H1 (cell line): Measurements from ENCODE around the gene ARSI. TPM values are rescaled to one million over a fixed set of nuclear protein-coding genes. Genes with fewer than 3 reads are reported as not detected.

Experiments used
- CTCF ChIA-PET: fragments of 300-600 bp; sonication (Branson Sonifier 250); formaldehyde crosslinking; loops from one replicate; lab custom pipeline; 2021; ENCODE audit not compliant: partially characterized antibody; lab: Charles Lee
- POLR2A ChIA-PET: fragments of 300-600 bp; sonication (Branson Sonifier 250); formaldehyde crosslinking; loops from one replicate; lab custom pipeline; 2021; ENCODE audit warnings: inconsistent platforms; ENCODE audit not compliant: partially characterized antibody; lab: Charles Lee
- DNase-seq, 2 experiments: peaks; one replicate each; pipeline versions ENCODE4 v3.0.0 to v3.0.0-alpha.2; 2010 to 2022; ENCODE audit warnings: low spot score in 2 of 2, low read depth in 1 of 2, mixed read lengths in 1 of 2
- FAIRE-seq: peaks from 2 replicates; lab custom pipeline; 2011; peaks lifted over from hg19 to GRCh38; lab: Jason Lieb, UNC
- H2AFZ ChIP-seq: 2 replicates; pipeline ENCODE4 v1.8.1; 2012; ENCODE audit warnings: low read length, inconsistent platforms
- H2AK5ac ChIP-seq: 2 replicates; pipeline ENCODE4 v1.6.1; 2013; ENCODE audit warnings: low read depth, low read length
- H2BK120ac ChIP-seq: replicated peaks from 2 replicates; pipeline ENCODE3; 2013; ENCODE audit warnings: low read depth, low read length, inconsistent platforms
- H2BK12ac ChIP-seq: 2 replicates; pipeline ENCODE4 v1.6.1; 2013; ENCODE audit warnings: low read depth, low read length
- H2BK15ac ChIP-seq: 2 replicates; pipeline ENCODE4 v1.6.1; 2013; ENCODE audit warnings: low read length
- H2BK20ac ChIP-seq: 2 replicates; pipeline ENCODE4 v1.6.1; 2013; ENCODE audit warnings: low read length
- H2BK5ac ChIP-seq: 2 replicates; pipeline ENCODE4 v1.6.1; 2013; ENCODE audit warnings: low read depth, low read length
- H3K14ac ChIP-seq: 2 replicates; pipeline ENCODE4 v1.6.1; 2013; ENCODE audit warnings: inconsistent platforms; ENCODE audit not compliant: insufficient read length
- H3K18ac ChIP-seq: 2 replicates; pipeline ENCODE4 v1.6.1; 2013; ENCODE audit warnings: low read length; ENCODE audit errors: extremely low read depth
- H3K23ac ChIP-seq: 2 replicates; pipeline ENCODE4 v1.6.1; 2013; ENCODE audit warnings: inconsistent platforms; ENCODE audit not compliant: insufficient read length
- H3K23me2 ChIP-seq: 2 replicates; pipeline ENCODE4 v1.6.1; 2013; ENCODE audit warnings: low read depth, low read length
- H3K27ac ChIP-seq: 2 replicates; pipeline ENCODE4 v1.6.1; 2011; ENCODE audit warnings: low read depth, low read length, inconsistent platforms
- H3K27me3 ChIP-seq, 4 experiments: replicated peaks in 1 of 4; 1 replicate in 1 of 4; 2 replicates in 3 of 4; pipeline versions ENCODE4 v1.6.1 to v1.8.1; 2011 to 2013; ENCODE audit warnings: low read length in 3 of 4, mild to moderate bottlenecking in 3 of 4, inconsistent platforms in 2 of 4, mixed read lengths in 2 of 4, moderate library complexity in 1 of 4; ENCODE audit not compliant: control insufficient read depth in 3 of 4, insufficient read depth in 3 of 4; ENCODE audit errors: extremely low read depth in 1 of 4
- H3K36me3 ChIP-seq, 4 experiments: 2 replicates each; pipeline versions ENCODE4 v1.6.1 to v1.8.1; 2011 to 2013; ENCODE audit warnings: mild to moderate bottlenecking in 4 of 4, low read length in 3 of 4, moderate library complexity in 2 of 4, control low read depth in 1 of 4, inconsistent platforms in 1 of 4; ENCODE audit not compliant: insufficient read depth in 4 of 4, control insufficient read depth in 2 of 4
- H3K4ac ChIP-seq: replicated peaks from 2 replicates; pipeline ENCODE3; 2013; ENCODE audit warnings: low read length, low read depth, mixed read lengths, inconsistent platforms; ENCODE audit not compliant: insufficient read length
- H3K4me1 ChIP-seq, 4 experiments: replicated peaks in 1 of 4; 1 replicate in 1 of 4; 2 replicates in 3 of 4; pipeline versions ENCODE4 v1.6.1 to v1.8.1; 2011 to 2013; ENCODE audit warnings: low read length in 3 of 4, inconsistent platforms in 2 of 4, mixed read lengths in 1 of 4; ENCODE audit not compliant: insufficient read depth in 4 of 4, control insufficient read depth in 3 of 4
- H3K4me2 ChIP-seq, 2 experiments: 2 replicates each; pipeline versions ENCODE4 v1.6.1 to v1.8.1; 2011 to 2013; ENCODE audit warnings: low read depth in 2 of 2, low read length in 2 of 2, control low read depth in 1 of 2, inconsistent platforms in 1 of 2, mild to moderate bottlenecking in 1 of 2; ENCODE audit not compliant: insufficient read depth in 1 of 2
- H3K4me3 ChIP-seq, 4 experiments: fragments of 200-600, 300-600 bp in 1 of 4; sonication (generic), shearing (Covaris generic), sonication (Bioruptor Twin) in 1 of 4; 2 replicates each; pipeline versions ENCODE4 v1.5.1 to v1.8.1; 2011 to 2016; ENCODE audit warnings: low read length in 4 of 4, low read depth in 3 of 4, control low read depth in 2 of 4, inconsistent platforms in 2 of 4, mild to moderate bottlenecking in 2 of 4, mixed read lengths in 1 of 4, moderate library complexity in 1 of 4; ENCODE audit not compliant: insufficient read depth in 2 of 4; ENCODE audit errors: extremely low read depth in 1 of 4
- H3K56ac ChIP-seq: replicated peaks from 2 replicates; pipeline ENCODE3; 2013; ENCODE audit warnings: low read depth, mild to moderate bottlenecking, mixed read lengths, low read length, inconsistent platforms; ENCODE audit not compliant: insufficient read length
- H3K79me1 ChIP-seq: 2 replicates; pipeline ENCODE4 v1.6.1; 2013; ENCODE audit warnings: low read depth, low read length, control low read depth
- H3K79me2 ChIP-seq, 2 experiments: 2 replicates each; pipeline versions ENCODE4 v1.6.1 to v1.8.1; 2012 to 2013; ENCODE audit warnings: low read length in 2 of 2, mild to moderate bottlenecking in 2 of 2, inconsistent platforms in 1 of 2; ENCODE audit not compliant: insufficient read depth in 2 of 2, control insufficient read depth in 1 of 2
- H3K9ac ChIP-seq, 4 experiments: replicated peaks in 1 of 4; 1 replicate in 1 of 4; 2 replicates in 3 of 4; pipeline versions ENCODE4 v1.6.1 to v1.8.1; 2011 to 2013; ENCODE audit warnings: low read depth in 3 of 4, low read length in 3 of 4, control low read depth in 2 of 4, mild to moderate bottlenecking in 2 of 4, moderate library complexity in 2 of 4, inconsistent platforms in 1 of 4; ENCODE audit errors: extremely low read depth in 1 of 4
- H3K9me3 ChIP-seq, 2 experiments: 2 replicates each; pipeline versions ENCODE4 v1.6.1 to v1.8.1; 2012 to 2013; ENCODE audit warnings: mild to moderate bottlenecking in 2 of 2, moderate library complexity in 2 of 2, control low read depth in 1 of 2, inconsistent platforms in 1 of 2, low read depth in 1 of 2, low read length in 1 of 2, mixed read lengths in 1 of 2; ENCODE audit not compliant: insufficient read depth in 2 of 2
- H4K20me1 ChIP-seq, 2 experiments: replicated peaks in 1 of 2; 2 replicates each; pipeline versions ENCODE3 to v1.8.1; 2011 to 2013; ENCODE audit warnings: inconsistent platforms in 2 of 2, low read length in 2 of 2, mild to moderate bottlenecking in 1 of 2; ENCODE audit not compliant: insufficient read depth in 2 of 2, control insufficient read depth in 1 of 2
- H4K5ac ChIP-seq: 2 replicates; pipeline ENCODE4 v1.6.1; 2013; ENCODE audit warnings: low read length, low read depth, mixed read lengths, inconsistent platforms; ENCODE audit not compliant: insufficient read length
- H4K8ac ChIP-seq: 2 replicates; pipeline ENCODE4 v1.8.0; 2013; ENCODE audit warnings: mild to moderate bottlenecking, moderate library complexity, low read length, inconsistent platforms; ENCODE audit not compliant: insufficient read depth; ENCODE audit errors: extremely low read depth
- H4K91ac ChIP-seq: replicated peaks from 2 replicates; pipeline ENCODE3; 2013; ENCODE audit warnings: low read length, mixed read lengths, inconsistent platforms; ENCODE audit not compliant: insufficient read length
- ASH2L ChIP-seq: fragments of 200-600, 300-600 bp; sonication (generic); IDR thresholded peaks from one replicate; pipeline ENCODE4 v1.7.1; 2017; ENCODE audit warnings: low read length
- BCL11A ChIP-seq, 2 experiments: IDR thresholded peaks; one replicate each; pipeline ENCODE4 v1.6.1; 2011; ENCODE audit warnings: low read depth in 2 of 2, low read length in 2 of 2, mild to moderate bottlenecking in 2 of 2
- EZH2 ChIP-seq: fragments of 200-600 bp; sonication (generic); IDR thresholded peaks from 2 replicates; pipeline ENCODE4 v1.7.1; 2012; ENCODE audit warnings: low read depth, mild to moderate bottlenecking, moderate library complexity, low read length, inconsistent platforms; ENCODE audit not compliant: severe bottlenecking
- NANOG ChIP-seq: IDR thresholded peaks from 2 replicates; pipeline ENCODE4 v1.6.1; 2011; ENCODE audit warnings: low read length, low read depth, mild to moderate bottlenecking, inconsistent platforms; ENCODE audit not compliant: insufficient read depth, poor library complexity, severe bottlenecking
- POLR2A ChIP-seq, 2 experiments: IDR thresholded peaks; 1 replicate in 1 of 2; 2 replicates in 1 of 2; pipeline ENCODE4 v1.6.1; 2011; ENCODE audit warnings: low read depth in 2 of 2, low read length in 2 of 2, mild to moderate bottlenecking in 2 of 2; ENCODE audit errors: control extremely low read depth in 1 of 2
- RXRA ChIP-seq: IDR thresholded peaks from 2 replicates; pipeline ENCODE4 v1.6.1; 2011; ENCODE audit warnings: low read depth, mild to moderate bottlenecking, low read length, moderate library complexity; ENCODE audit not compliant: insufficient read depth
- SUZ12 ChIP-seq: fragments of 200-600 bp; sonication (generic); IDR thresholded peaks from 2 replicates; pipeline ENCODE4 v1.6.1; 2012; ENCODE audit warnings: mild to moderate bottlenecking, inconsistent platforms, low read length, moderate library complexity, mixed read lengths
- TAF1 ChIP-seq: IDR thresholded peaks from 2 replicates; pipeline ENCODE4 v1.6.1; 2011; ENCODE audit warnings: mild to moderate bottlenecking, low read depth, low read length
- TCF12 ChIP-seq: IDR thresholded peaks from 2 replicates; pipeline ENCODE4 v1.6.1; 2011; ENCODE audit warnings: low read depth, mild to moderate bottlenecking, low read length
- USF2 ChIP-seq: IDR thresholded peaks from 2 replicates; pipeline ENCODE4 v1.6.1; 2011; ENCODE audit warnings: low read length, improper control_type of control experiment
- WGBS, 2 experiments: shearing (Covaris generic) in 1 of 2; methylation state at CpG; one replicate each; pipeline versions ENCODE4 v1.1.6 to v1.1.7; 2013 to 2015; ENCODE audit warnings: low lambda C conversion rate in 2 of 2, mixed read lengths in 2 of 2, inconsistent platforms in 1 of 2, low coverage in 1 of 2, missing lambda C conversion rate in 1 of 2; ENCODE audit not compliant: insufficient replicate concordance in 2 of 2, insufficient coverage in 1 of 2, insufficient read length in 1 of 2; ENCODE audit errors: extremely low coverage in 1 of 2, missing lambda C conversion rate in 1 of 2; 5-methylcytosine and 5-hydroxymethylcytosine counted together
- polyA plus RNA-seq, 7 experiments: library from polyadenylated mRNA; depleted of rRNA in 3 of 7; stranded (reverse) in 5 of 7; unstranded in 2 of 7; fragments of >200 nt in 5 of 7; fragments of 200-250 nt in 2 of 7; gene quantifications; 1 replicate in 5 of 7; 2 replicates in 1 of 7; 4 replicates in 1 of 7; pipeline versions ENCODE4 v1.2.1 to v1.2.3, GENCODE V29; 2011 to 2013; ENCODE audit warnings: missing spikeins in 2 of 7, mixed read lengths in 2 of 7
- total RNA-seq: library from RNA; stranded (reverse); fragmentation: NEBNext Ultra II Directional; extraction: Animal tissue kit (Norgen Biotek cat#: 25700); gene quantifications from 2 replicates; pipeline ENCODE4 v1.2.1, GENCODE V29; 2021
- TF ChIP-seq, protein P1 (sequence below): IDR thresholded peaks from 2 replicates; pipeline ENCODE4 v1.6.1; 2012; ENCODE audit warnings: low read length, inconsistent platforms
- TF ChIP-seq, protein P2 (sequence below): IDR thresholded peaks from 2 replicates; pipeline ENCODE4 v1.6.1; 2012; ENCODE audit warnings: inconsistent platforms

Gene ARSI
- total and polyA plus RNA-seq, 2 of the 8 experiments (the other 6 are each of a cell fraction or from before 2014, with no cell fraction given) = 4.5 to 6.7 TPM

DNA sequence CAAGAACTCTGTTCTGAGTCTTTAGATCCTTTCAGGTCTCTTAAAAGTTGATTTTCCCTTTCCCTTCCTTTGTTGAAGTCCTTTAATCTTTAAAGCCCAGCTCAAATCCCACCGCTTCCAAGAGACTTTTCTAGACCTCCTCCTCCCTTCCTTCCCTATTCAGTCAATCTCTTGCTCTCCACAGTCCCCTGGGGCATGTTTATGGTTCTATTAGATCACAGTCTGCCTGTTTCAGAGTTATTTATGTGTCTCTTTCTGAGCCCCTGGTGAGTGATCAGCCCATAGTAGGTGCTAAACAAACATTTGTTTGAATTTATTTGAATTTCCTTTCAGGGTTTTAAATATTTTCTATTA lies 7.2 kb upstream of the ARSI start:
- Histone ChIP-seq H4K8ac (no peak overlapping the region), H3K9me3 (no peaks in the 10 kb centered on the region), H3K79me2 (no peaks in the 10 kb centered on the region), H3K14ac (no peak overlapping the region), H4K91ac (no peak overlapping the region), H3K9ac (no peak overlapping the region), H3K4me2 (no peak overlapping the region), H4K5ac (no peak overlapping the region), H3K27me3 (no peaks in the 10 kb centered on the region), H3K18ac (no peak overlapping the region), H3K56ac (no peak overlapping the region), H2BK20ac (no peak overlapping the region), H3K27ac (no peak overlapping the region), H3K4me3 (no peak overlapping the region), H3K36me3 (no peaks in the 10 kb centered on the region), H4K20me1 (no peaks in the 10 kb centered on the region), H2BK15ac (no peak overlapping the region), H3K4me1 (peaks cover 0 to 3% (median under 1%) of the 10 kb centered on the region in 4 experiments; a peak in 2 of 7 replicates), H2BK12ac (no peak overlapping the region), H3K79me1 (no peaks in the 10 kb centered on the region), H2AFZ (no peak overlapping the region), H3K23ac (no peak overlapping the region), H2BK120ac (no peak overlapping the region), H2BK5ac (no peak overlapping the region), H3K4ac (no peak overlapping the region), H2AK5ac (no peak overlapping the region), H3K23me2 (no peaks in the 10 kb centered on the region)
- CTCF ChIA-PET = interaction anchor here (1.6 to 2.8 kb wide), 3 partner anchors 10 to 15 kb away, joined by 3 to 7 read pairs (median 6); no protein-coding TSS in a partner anchor
- POLR2A ChIA-PET = interaction anchor here (1.0 to 1.2 kb wide), 2 partner anchors 10 to 23 kb away, joined by 3 read pairs; no protein-coding TSS in a partner anchor
- WGBS, 2 experiments = 77% methylated on average over 1 of the region's 1 CpG; no CpG with 5 or more reads in 1 of the 2 experiments
- DNase-seq (no peak), FAIRE-seq (no peak)
- TF ChIP-seq EZH2 = no peak
- TF ChIP-seq, protein P1, sequence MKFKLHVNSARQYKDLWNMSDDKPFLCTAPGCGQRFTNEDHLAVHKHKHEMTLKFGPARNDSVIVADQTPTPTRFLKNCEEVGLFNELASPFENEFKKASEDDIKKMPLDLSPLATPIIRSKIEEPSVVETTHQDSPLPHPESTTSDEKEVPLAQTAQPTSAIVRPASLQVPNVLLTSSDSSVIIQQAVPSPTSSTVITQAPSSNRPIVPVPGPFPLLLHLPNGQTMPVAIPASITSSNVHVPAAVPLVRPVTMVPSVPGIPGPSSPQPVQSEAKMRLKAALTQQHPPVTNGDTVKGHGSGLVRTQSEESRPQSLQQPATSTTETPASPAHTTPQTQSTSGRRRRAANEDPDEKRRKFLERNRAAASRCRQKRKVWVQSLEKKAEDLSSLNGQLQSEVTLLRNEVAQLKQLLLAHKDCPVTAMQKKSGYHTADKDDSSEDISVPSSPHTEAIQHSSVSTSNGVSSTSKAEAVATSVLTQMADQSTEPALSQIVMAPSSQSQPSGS = no peak
- TF ChIP-seq TCF12 = no peak
- TF ChIP-seq ASH2L = no peak
- no peak for TF ChIP-seq RXRA
- TF ChIP-seq USF2 = no peak
- no peak for TF ChIP-seq TAF1
- no peak for TF ChIP-seq POLR2A (IDR thresholded peaks at IDR 0.05; ENCODE audit: control extremely low read depth in 1 of 2, low read depth in 2 of 2, low read length in 2 of 2)
- TF ChIP-seq, protein P2, sequence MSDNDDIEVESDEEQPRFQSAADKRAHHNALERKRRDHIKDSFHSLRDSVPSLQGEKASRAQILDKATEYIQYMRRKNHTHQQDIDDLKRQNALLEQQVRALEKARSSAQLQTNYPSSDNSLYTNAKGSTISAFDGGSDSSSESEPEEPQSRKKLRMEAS = no peak
- TF ChIP-seq SUZ12 = no peak
- no peak for TF ChIP-seq NANOG
- TF ChIP-seq BCL11A (IDR thresholded peaks at IDR 0.05; ENCODE audit: low read depth in 2 of 2, low read length in 2 of 2) = no peak
